Keratinocyte (primary cell): ENCODE data around the gene TLL1. TPM values are rescaled to one million over a fixed set of nuclear protein-coding genes. Genes with fewer than 3 reads are reported as not detected.
A peak's percentile ranks its signal among the peaks of the same experiment; 100 is the strongest.

Source experiments
- DNase-seq: peaks from one replicate; pipeline ENCODE4 v3.0.0-alpha.2; 2011; ENCODE audit warnings: low read depth, missing footprints, low spot score
- FAIRE-seq: peaks from 2 replicates; lab custom pipeline; 2011; peaks lifted over from hg19 to GRCh38; lab: Jason Lieb, UNC
- H2AFZ ChIP-seq: 2 replicates; pipeline ENCODE4 v1.6.0; 2012; ENCODE audit warnings: low read length, control low read depth, inconsistent platforms; ENCODE audit not compliant: control insufficient read depth
- H3K27ac ChIP-seq: 2 replicates; pipeline ENCODE4 v1.5.1; 2011; ENCODE audit warnings: low read length; ENCODE audit not compliant: control insufficient read depth, insufficient read depth
- H3K27me3 ChIP-seq: 3 replicates; pipeline ENCODE4 v1.6.0; 2011; ENCODE audit warnings: low read length; ENCODE audit not compliant: control insufficient read depth, insufficient read depth; ENCODE audit errors: extremely low read depth
- H3K36me3 ChIP-seq, 2 experiments: 2 replicates in 1 of 2; 3 replicates in 1 of 2; pipeline ENCODE4 v1.5.1; 2011; ENCODE audit warnings: low read length in 2 of 2, mild to moderate bottlenecking in 1 of 2; ENCODE audit not compliant: control insufficient read depth in 2 of 2, insufficient read depth in 2 of 2; ENCODE audit errors: extremely low read depth in 1 of 2
- H3K4me1 ChIP-seq: 3 replicates; pipeline ENCODE4 v1.5.1; 2011; ENCODE audit warnings: low read length; ENCODE audit not compliant: control insufficient read depth, insufficient read depth; ENCODE audit errors: extremely low read depth
- H3K4me2 ChIP-seq: 3 replicates; pipeline ENCODE4 v1.6.0; 2011; ENCODE audit warnings: low read depth, low read length; ENCODE audit not compliant: control insufficient read depth, insufficient read depth; ENCODE audit errors: extremely low read depth
- H3K4me3 ChIP-seq, 3 experiments: fragments of 200-600 bp in 1 of 3; sonication (generic) in 1 of 3; 2 replicates in 2 of 3; 3 replicates in 1 of 3; pipeline ENCODE4 v1.5.1; 2011 to 2016; ENCODE audit warnings: low read length in 3 of 3, mild to moderate bottlenecking in 3 of 3, control low read depth in 2 of 3, inconsistent platforms in 1 of 3, low read depth in 1 of 3, mixed read lengths in 1 of 3, mixed run types in 1 of 3, moderate library complexity in 1 of 3; ENCODE audit not compliant: control insufficient read depth in 2 of 3, insufficient read depth in 2 of 3; ENCODE audit errors: extremely low read depth in 1 of 3
- H3K79me2 ChIP-seq: 2 replicates; pipeline ENCODE4 v1.6.0; 2012; ENCODE audit warnings: low read length; ENCODE audit not compliant: control insufficient read depth, insufficient read depth
- H3K9ac ChIP-seq: 3 replicates; pipeline ENCODE4 v1.6.0; 2011; ENCODE audit warnings: low read length; ENCODE audit not compliant: control insufficient read depth, insufficient read depth; ENCODE audit errors: extremely low read depth
- H3K9me1 ChIP-seq: 3 replicates; pipeline ENCODE4 v1.6.0; 2011; ENCODE audit warnings: low read length; ENCODE audit not compliant: control insufficient read depth, insufficient read depth; ENCODE audit errors: extremely low read depth
- H3K9me3 ChIP-seq: 2 replicates; pipeline ENCODE4 v1.5.1; 2012; ENCODE audit warnings: low read depth, low read length; ENCODE audit not compliant: control insufficient read depth
- H4K20me1 ChIP-seq: 3 replicates; pipeline ENCODE4 v1.6.0; 2011; ENCODE audit warnings: low read length; ENCODE audit not compliant: control insufficient read depth, insufficient read depth; ENCODE audit errors: extremely low read depth
- CTCF ChIP-seq, 3 experiments: IDR thresholded peaks in 1 of 3; conservative IDR thresholded peaks in 1 of 3; optimal IDR thresholded peaks in 1 of 3; 2 replicates in 2 of 3; 3 replicates in 1 of 3; pipeline versions ENCODE3 to v1.5.1; 2011; ENCODE audit warnings: low read length in 3 of 3, mild to moderate bottlenecking in 3 of 3, moderate library complexity in 2 of 3, control low read depth in 1 of 3, inconsistent platforms in 1 of 3; ENCODE audit not compliant: insufficient read depth in 2 of 3; ENCODE audit errors: extremely low read depth in 1 of 3
- EZH2 ChIP-seq: IDR thresholded peaks from one replicate; pipeline ENCODE4 v1.6.1; 2012; ENCODE audit warnings: inconsistent platforms, mild to moderate bottlenecking, low read length, moderate library complexity
- dilution Hi-C: fragments of 300-500 bp; cut with MboI; formaldehyde crosslinking; loops from one replicate; pipeline ENCODE4 v1.7.0; 2020; ENCODE audit warnings: low sequenced_read_pairs; ENCODE audit not compliant: extremely low pct_ligation_motif_present
- polyA plus RNA-seq, 5 experiments: library from polyadenylated mRNA; depleted of rRNA in 3 of 5; stranded (reverse) in 3 of 5; stranded (forward) in 1 of 5; unstranded in 1 of 5; fragments of >200 nt; gene quantifications; 1 replicate in 1 of 5; 2 replicates in 3 of 5; 3 replicates in 1 of 5; pipeline versions ENCODE4 v1.2.1 to v1.2.3, GENCODE V29; 2011 to 2012; ENCODE audit warnings: missing spikeins in 2 of 5, low read depth in 1 of 5, low replicate concordance in 1 of 5

Gene TLL1
- polyA plus RNA-seq, 1 donor (not counting 4 experiments of a cell fraction or from before 2014, with no cell fraction given), result 1.5 TPM

- TF ChIP-seq EZH2, result no peak
- DNase-seq, result no peak
- dilution Hi-C loops, result no loop called here
Observed at GRCh38 chr4:165844161-165844560, 28.9 kb upstream of the TLL1 start.

GRCh38 chr4:165851256-165851655 lies 21.8 kb upstream of the TLL1 start:
- Histone ChIP-seq H3K4me2 (peak overlapping the region; percentile 27), H3K4me3 (no peak overlapping the region), H2AFZ (peak overlapping the region; percentile 61), H3K79me2 (no peaks in the 10 kb centered on the region), H3K27ac (no peak overlapping the region), H3K36me3 (no peaks in the 10 kb centered on the region), H4K20me1 (no peaks in the 10 kb centered on the region), H3K9me3 (no peaks in the 10 kb centered on the region), H3K9me1 (no peaks in the 10 kb centered on the region), H3K9ac (no peak overlapping the region), H3K4me1 (peaks cover 3% of the 10 kb centered on the region), H3K27me3 (no peaks in the 10 kb centered on the region)
- dilution Hi-C loops, result no loop called here
- DNase-seq, result no peak
- FAIRE-seq, result no peak
- TF ChIP-seq EZH2 (no peak), CTCF (optimal IDR thresholded peaks at IDR 0.05 in 1 of 3, IDR thresholded peaks at IDR 0.05 in 1 of 3, conservative IDR thresholded peaks at IDR 0.05 in 1 of 3; ENCODE audit: extremely low read depth in 1 of 3, insufficient read depth in 2 of 3, low read length in 3 of 3) (no peak)

More at GRCh38 chr4:165844161-165844560, 28.9 kb upstream of the TLL1 start:
- no peaks in the 10 kb centered on the region for H3K9me1 ChIP-seq
- H3K4me2 ChIP-seq, result no peak overlapping the region
- no peak overlapping the region for H3K4me3 ChIP-seq
- H2AFZ ChIP-seq, result no peak overlapping the region
- H3K36me3 ChIP-seq, result no peaks in the 10 kb centered on the region
- no peak overlapping the region for H3K27ac ChIP-seq
- no peaks in the 10 kb centered on the region for H3K27me3 ChIP-seq
- H4K20me1 ChIP-seq, result no peaks in the 10 kb centered on the region
- FAIRE-seq, result no peak
- no peaks in the 10 kb centered on the region for H3K9me3 ChIP-seq
- no peaks in the 10 kb centered on the region for H3K79me2 ChIP-seq
- peaks cover 4% of the 10 kb centered on the region for H3K4me1 ChIP-seq
- H3K9ac ChIP-seq, result no peak overlapping the region

GRCh38 chr4:165855191-165855590 lies 17.8 kb upstream of the TLL1 start:
- Histone ChIP-seq H3K4me2 (no peak overlapping the region), H3K27ac (no peak overlapping the region), H3K27me3 (no peaks in the 10 kb centered on the region), H3K4me3 (no peak overlapping the region), H2AFZ (no peak overlapping the region), H3K9me3 (no peaks in the 10 kb centered on the region), H3K9me1 (no peaks in the 10 kb centered on the region), H3K36me3 (no peaks in the 10 kb centered on the region), H3K79me2 (no peaks in the 10 kb centered on the region), H3K9ac (no peak overlapping the region), H3K4me1 (peaks cover 3% of the 10 kb centered on the region), H4K20me1 (no peaks in the 10 kb centered on the region)
- TF ChIP-seq CTCF (optimal IDR thresholded peaks at IDR 0.05 in 1 of 3, IDR thresholded peaks at IDR 0.05 in 1 of 3, conservative IDR thresholded peaks at IDR 0.05 in 1 of 3; ENCODE audit: extremely low read depth in 1 of 3, insufficient read depth in 2 of 3, low read length in 3 of 3), result no peak
- TF ChIP-seq EZH2, result no peak
- FAIRE-seq (no peak), DNase-seq (no peak)
- dilution Hi-C loops, result no loop called here
